Choroid plexus epithelial cell (primary cell): ENCODE data around the gene RAD18.

Source experiments
- DNase-seq: peaks from one replicate; pipeline ENCODE4 v3.0.0-alpha.2; 2010; ENCODE audit warnings: low read depth
- H3K4me3 ChIP-seq: 2 replicates; pipeline ENCODE4 v1.5.1; 2011; ENCODE audit warnings: low read depth, mild to moderate bottlenecking, control low read depth, low read length, moderate library complexity
- CTCF ChIP-seq: conservative IDR thresholded peaks from 2 replicates; pipeline ENCODE4 v1.5.1; 2011; ENCODE audit warnings: low read depth, mild to moderate bottlenecking, control low read depth, inconsistent platforms, low read length, moderate library complexity

The RAD18 gene

GRCh38 chr3:8834974-8835373 is 128.3 kb downstream of the RAD18 start:
- TF ChIP-seq CTCF: no peak
- H3K4me3 ChIP-seq: no peak overlapping the region
- no peak for DNase-seq

GRCh38 chr3:8827641-8828040 is 135.6 kb downstream of the RAD18 start:
- TF ChIP-seq CTCF: no peak
- DNase-seq: no peak
- H3K4me3 ChIP-seq: no peak overlapping the region
